ENCODE results near the gene CSDE1. TPM values are rescaled to one million over a fixed set of nuclear protein-coding genes. Genes with fewer than 3 reads are reported as not detected.

Gene CSDE1
- total RNA-seq, 1 donor from 2014 or later, result 517 TPM

DNA sequence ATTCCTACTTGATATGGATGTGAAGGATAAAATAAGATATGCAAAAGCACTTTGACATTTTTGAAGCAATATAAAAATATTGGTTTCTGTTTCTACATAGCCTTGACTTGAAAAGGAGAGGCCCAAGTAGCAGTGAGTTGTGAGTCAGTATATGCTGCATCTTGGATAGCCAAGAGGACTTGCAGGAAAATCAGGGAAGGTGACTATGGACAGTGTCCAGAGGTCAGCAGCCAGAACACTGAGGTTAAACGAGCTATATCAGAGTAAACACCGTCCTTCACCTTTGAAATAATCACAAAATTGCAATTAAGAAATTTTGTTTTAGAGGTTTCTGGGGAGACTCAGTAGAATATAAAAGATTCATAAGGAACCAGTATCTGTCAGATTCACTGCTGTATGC is 55.9 kb downstream of the CSDE1 start:
- DNase-seq, result no peak

DNA sequence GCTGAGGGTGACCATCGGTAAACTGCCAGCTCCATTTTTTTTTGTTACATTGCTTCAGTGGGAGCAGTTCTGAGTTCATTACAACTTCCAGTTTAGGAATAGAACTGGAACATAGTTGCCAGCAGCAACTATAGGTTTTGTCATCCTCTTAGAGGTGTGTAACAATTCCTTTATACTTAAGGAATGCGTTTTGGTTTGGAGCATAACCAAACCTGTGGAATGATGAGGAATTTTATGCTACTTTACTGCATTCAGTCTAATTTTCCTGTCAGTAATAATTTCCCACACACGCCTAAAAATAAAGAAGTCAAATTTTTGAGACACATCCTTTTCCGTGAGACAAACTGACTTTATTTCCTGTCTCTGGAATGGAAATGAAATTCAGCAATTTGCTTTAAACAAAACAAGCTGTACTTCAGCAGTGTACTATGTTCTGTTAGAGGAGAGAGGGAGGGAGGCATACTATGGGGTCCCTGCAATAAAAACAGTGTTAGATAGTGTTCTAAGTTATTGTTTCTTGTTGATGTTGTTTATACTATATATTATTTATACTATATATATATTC is 57.7 kb downstream of the CSDE1 start:
- DNase-seq, result no peak

GRCh38 chr1:114696810-114697209 is 61.0 kb downstream of the CSDE1 start:
- DNase-seq, result no peak

- peak; percentile 38 for DNase-seq
Observed at GRCh38 chr1:114695430-114696058, 62.2 kb downstream of the CSDE1 start, which contains the start of gene AMPD1. TSS of gene AMPD1 (minus strand) at chr1:114695546. CDS start at chr1:114695471, 75 bp downstream.

GRCh38 chr1:114694540-114695310 is 63.1 kb downstream of the CSDE1 start:
- no peak for DNase-seq

DNA sequence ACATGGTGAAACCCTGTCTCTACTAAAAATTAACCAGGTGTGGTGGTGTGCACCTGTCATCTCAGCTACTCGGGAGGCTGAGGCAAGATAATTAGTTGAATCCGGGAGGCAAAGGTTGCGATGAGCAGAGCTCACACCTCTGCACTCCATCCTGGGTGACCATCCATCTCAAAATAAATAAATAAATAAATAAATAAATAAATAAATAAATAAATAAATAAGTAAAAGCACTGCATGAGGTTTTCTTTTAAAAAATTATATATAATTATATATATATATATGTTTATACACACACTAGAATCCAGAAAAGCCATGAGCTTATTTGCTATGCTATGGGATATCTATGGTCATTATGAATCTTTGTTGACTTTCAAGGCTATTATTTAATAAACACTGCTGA is 64.8 kb downstream of the CSDE1 start:
- DNase-seq, result no peak

DNA sequence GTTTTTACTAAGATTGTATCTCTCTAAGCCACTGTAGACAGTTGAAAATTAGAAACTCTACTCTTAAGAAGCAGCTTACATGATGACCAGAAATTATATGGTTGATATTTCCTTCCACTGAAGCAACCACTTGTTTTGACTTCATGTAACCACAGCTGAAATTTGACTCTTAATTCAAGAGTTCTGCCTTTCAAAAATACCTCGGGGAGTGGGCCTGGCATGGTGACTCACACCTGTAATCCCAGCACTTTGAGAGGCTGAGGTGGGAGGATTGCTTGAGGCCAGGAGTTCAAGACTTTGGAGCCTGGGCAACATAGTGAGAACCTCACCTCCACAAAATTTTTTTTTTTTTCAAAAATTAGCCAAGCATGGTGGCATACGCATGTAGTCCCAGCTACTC is 66.7 kb downstream of the CSDE1 start:
- no peak for DNase-seq

DNA sequence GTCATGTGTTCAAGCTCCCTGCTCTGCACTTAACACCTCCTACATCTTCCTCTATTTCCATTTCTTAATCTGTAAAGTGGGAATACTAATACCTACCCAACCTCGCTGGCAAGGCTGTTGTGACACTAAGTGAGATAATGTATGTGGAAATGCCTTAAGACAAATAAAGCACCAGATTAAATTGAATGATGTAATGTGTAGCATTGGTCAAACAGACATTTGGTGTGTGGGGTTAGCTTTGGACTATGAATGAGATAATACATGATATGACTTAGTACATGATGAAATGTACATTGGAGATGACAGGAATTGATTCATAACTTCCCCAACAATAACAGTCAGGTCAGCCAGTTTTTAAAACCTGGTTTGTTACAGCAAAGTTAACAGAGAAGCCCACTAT is 67.6 kb downstream of the CSDE1 start:
- no peak for DNase-seq

DNA sequence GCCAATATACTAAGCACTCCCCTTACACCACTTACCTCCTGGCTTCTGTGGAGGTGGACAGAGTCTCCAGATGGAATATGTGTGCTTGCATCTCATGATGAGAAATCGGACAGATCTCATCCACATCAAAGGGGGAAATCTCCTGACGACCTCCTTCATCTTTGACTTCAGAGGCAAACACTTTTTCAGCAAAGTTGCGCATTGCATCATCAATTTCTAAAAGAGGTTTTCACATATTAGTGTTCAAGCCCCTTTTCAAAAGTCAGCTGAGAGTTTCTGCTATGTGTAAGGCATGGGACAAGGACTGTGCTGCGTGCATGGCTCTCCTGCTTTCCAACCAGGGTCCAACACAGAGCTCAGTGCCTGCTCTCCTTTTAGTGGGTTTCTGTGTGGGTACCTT is 69.3 kb downstream of the CSDE1 start:
- no peak for DNase-seq

DNA sequence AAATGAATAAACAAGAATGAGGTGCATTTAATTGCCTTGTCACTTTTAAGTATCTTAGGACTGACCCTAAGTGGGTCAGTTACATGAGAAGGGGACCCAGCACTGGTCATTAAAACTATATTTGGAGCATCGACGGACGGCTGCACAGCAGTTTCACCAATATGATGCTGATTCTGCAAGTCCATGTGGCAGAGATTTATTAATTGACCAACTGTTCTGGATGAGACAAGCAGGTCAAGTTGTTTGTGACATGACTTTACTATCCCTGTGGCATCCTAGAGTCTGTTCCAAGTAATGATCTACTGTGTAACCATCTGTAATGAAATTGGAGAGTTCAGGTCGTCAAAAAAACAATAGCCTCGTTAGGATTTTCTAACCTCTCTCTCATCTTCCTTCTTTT is 71.9 kb downstream of the CSDE1 start:
- DNase-seq, result no peak

DNA sequence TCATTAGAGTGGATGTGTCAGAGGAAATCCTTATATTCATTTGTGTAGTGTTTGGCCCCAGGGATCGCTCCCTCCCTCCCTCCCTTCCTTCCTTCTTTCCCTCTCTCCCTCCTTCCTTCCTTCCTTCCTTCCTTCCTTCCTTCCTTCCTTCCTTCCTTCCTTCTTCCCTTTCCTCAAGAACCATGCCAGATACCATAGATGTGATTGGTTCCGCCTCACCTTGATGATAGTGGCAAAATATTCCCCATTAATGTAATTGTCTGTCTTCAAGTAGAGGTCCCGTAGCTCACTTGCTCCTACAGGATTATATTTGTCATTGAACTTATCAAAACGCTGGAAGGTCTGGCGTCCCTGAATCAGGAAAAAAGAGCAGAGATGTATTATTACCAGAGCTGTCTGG is 80.1 kb downstream of the CSDE1 start:
- DNase-seq, result no peak

- DNase-seq, result no peak
Observed at GRCh38 chr1:114676115-114676514, 81.7 kb downstream of the CSDE1 start.

DNA sequence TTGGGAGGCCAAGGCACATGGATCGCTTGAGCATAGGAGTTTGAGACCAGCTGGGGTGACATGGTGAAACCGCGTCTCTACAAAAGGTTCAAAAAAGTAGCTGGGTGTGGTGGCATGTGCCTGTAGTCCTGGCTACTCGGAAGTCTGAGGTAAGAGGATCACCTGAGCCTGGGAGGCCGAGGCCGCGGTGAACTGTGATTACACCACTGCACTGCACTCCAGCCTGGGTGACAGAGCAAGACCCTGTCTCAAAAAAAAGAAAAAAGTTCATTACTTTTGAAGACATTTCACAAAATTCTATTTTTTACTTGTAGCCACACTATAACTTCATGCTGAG is 85.9 kb downstream of the CSDE1 start:
- DNase-seq, result no peak

DNA sequence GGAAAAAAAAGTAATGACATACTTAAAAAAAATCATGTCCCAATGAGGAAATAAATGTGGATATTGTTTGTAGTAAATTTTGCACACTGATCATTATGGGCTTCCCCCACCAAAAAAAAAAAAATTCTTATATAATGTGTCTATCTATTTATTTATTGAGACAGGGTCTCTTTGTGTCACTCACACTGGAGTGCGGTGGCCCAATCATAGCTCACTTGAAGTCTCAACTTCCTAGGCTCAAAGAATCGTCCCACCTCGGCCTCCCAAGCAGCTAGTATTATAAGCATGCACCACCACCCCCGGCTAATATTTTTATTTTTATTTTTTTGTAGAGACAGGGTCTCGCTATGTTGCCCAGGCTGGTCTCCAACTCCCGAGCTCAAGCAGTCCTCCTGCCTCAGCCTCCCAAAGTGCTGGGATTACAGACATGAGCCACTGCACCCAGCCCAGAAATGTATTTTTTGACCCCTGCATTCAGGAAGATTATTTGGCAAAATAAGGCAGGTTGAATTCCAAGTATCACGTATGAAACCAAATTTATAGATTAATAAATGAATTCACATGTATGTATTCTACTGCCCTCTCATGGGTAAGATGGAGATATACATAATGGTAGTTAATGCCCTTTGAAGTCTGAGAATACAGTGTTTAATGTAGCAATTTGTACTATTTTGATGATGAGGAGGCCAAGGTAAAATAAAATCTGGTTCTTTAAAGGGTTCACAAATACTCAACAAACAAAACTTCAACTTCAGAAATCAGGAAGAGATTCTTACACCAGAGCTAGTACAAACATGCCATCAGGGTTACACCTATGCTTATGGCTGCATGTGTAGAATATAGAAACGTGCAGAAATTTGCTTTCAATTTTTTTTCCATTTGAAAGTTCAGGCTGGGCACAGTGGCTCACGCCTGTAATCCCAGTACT is 86.5 kb downstream of the CSDE1 start:
- peak; percentile 18 for DNase-seq

- DNase-seq, result peak; percentile 95
Observed at GRCh38 chr1:114670083-114671010, 87.4 kb downstream of the CSDE1 start.

GRCh38 chr1:114669562-114670082 is 88.2 kb downstream of the CSDE1 start, which contains the start of gene DENND2C:
TSS of gene DENND2C (minus strand) at chr1:114670049. CDS start at chr1:114625984, 44,065 bp downstream.
- DNase-seq, result no peak

DNA sequence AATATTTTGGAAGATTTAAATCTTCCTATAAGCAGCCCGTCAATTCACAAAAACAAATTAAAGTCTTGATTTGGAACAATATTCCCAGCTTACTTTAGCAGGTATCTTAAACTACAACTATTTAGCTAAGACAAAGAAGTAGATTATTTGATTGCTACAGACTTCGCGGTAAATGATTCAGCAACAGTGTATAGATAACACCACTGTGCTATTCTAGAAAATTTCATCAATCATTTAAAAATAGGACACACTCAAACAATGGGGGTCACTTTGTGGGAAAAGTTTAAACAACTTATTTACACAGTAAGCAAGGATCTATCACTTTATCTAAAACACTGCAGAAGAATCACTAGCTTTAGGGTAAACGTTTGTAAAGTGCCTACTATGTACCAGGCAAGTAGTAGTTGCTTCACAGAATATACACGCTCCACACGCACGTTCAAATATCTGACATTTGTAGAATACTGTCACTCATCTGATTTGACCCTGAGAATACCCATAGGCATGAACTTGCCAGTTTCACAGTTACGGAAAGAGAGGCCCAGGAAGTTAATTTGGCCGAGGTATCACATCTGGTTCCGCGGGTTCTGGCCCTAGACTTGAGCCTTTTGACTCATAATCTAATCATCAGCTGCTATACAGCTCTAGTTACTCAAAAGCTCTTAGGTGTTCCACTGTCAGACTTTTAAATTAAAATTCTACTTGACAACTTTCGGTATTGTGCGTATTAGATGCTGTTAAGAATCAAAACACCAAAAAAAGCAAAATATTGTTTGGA is 88.8 kb downstream of the CSDE1 start:
- peak; percentile 20 for DNase-seq

DNA sequence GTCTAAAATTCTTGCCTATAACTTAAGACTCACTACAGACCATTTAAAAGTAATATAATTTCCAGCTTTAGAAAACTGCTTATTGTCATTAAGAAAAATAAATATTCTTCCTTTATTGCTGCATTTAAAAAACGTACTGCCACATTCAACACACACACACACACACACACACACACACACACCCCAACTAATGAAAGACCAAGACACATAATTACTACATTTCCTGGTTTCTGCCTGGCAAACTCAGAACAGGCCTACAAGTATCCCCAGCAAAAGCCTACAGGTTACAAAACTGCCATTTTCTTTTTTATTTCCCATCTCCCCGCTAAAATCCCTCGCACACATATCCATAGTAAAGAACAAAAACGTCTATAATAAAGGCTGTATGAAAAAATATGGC is 89.4 kb downstream of the CSDE1 start:
- DNase-seq, result no peak

DNA sequence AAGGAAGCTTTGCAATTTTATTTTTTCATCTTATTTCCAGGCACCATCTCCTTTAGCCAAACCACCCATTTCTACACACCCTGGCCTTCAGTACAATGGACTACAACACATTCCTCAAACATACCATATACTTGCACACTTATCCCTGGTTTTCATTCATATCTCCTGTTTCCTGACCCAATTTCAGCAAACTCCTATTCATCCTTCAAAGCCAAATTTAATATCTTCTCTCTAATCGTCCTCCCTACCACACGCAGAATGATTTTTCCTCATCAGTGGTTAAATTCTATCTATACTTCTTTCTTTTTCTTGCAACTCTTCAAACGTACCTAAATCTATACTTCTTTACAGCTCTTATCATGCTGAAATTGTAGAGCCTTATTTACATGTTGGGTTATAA is 90.8 kb downstream of the CSDE1 start:
- DNase-seq, result no peak

All from tongue (tissue), 2 donors.